Stimulated activated naive CD8-positive, alpha-beta T cell treated with anti-CD3 and anti-CD28 coated beads, Interleukin-15, amount 100 ng/mL, for 72 hours (primary cell): ENCODE data around the gene TCEA2.

Experiments
- ATAC-seq: fragments of 150-1000 bp; cut with Tn5 transposase; 2 replicates; pipeline ENCODE4 v1.10.0; 2021; ENCODE audit warnings: mild to moderate bottlenecking, moderate library complexity
- DNase-seq, 2 donors: peaks; one replicate each; pipeline ENCODE4 v3.0.0; 2021 to 2022
- H3K27ac Mint-ChIP-seq, 2 donors: one replicate each; pipeline ENCODE4 v1.8.0; 2022; ENCODE audit warnings: mild to moderate bottlenecking in 2 of 2, mixed read lengths in 2 of 2, moderate library complexity in 2 of 2
- H3K27me3 Mint-ChIP-seq: one replicate; pipeline ENCODE4 v1.8.0; 2022; ENCODE audit warnings: mixed read lengths
- H3K4me1 Mint-ChIP-seq: one replicate; pipeline ENCODE4 v1.8.0; 2022; ENCODE audit warnings: mild to moderate bottlenecking, mixed read lengths
- H3K4me3 Mint-ChIP-seq, 2 donors: one replicate each; pipeline ENCODE4 v1.8.0; 2022; ENCODE audit warnings: mild to moderate bottlenecking in 2 of 2, mixed read lengths in 2 of 2, moderate library complexity in 1 of 2
- H3K9me3 Mint-ChIP-seq, 2 donors: one replicate each; pipeline ENCODE4 v1.8.0; 2022; ENCODE audit warnings: mixed read lengths in 2 of 2

TCEA2 gene

DNA sequence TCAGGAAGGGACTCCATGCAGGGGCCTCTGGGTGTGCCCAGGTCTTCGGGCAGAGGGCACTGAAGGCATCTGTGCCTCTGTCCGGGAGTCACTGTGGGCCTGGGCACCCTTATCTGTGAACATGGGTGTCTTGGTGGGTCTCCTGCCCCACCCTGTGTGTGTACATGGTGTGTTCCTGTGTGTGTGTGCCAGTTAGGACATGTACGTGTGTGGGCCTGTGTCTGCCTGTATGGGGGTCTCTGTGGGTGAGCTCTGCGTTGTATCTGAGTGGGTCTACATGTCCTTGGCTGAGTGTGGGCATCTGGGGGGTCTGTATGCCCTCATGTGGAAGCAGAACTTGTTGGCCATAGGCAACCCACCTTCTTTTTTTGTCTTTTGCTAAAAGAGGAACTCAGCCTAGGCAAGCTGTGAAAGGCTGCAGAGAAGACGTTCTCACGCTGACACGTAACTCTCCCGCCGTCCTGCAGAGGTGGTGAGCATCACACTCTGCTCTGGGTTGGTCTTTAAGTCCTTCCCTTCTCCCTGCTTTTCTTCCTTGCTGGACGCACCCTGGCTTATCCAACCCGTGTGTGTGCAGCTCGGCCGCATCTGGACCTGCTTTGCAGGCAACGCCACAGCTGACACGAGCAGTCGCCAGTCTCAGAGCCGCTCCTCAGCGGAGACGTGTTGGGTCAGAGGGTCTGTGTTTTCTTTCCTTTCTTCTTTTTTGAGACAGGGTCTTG, 44.9 kb downstream of the TCEA2 start:
- H3K4me1 Mint-ChIP-seq: peaks cover 15% of the 10 kb centered on the region
- DNase-seq (peak in 1 of 2 donors; percentile 7), ATAC-seq (peak; percentile 13)
- no peak overlapping the region for H3K4me3 Mint-ChIP-seq
- H3K9me3 Mint-ChIP-seq: no peaks in the 10 kb centered on the region
- peaks cover 13% of the 10 kb centered on the region for H3K27me3 Mint-ChIP-seq
- no peak overlapping the region for H3K27ac Mint-ChIP-seq

DNA sequence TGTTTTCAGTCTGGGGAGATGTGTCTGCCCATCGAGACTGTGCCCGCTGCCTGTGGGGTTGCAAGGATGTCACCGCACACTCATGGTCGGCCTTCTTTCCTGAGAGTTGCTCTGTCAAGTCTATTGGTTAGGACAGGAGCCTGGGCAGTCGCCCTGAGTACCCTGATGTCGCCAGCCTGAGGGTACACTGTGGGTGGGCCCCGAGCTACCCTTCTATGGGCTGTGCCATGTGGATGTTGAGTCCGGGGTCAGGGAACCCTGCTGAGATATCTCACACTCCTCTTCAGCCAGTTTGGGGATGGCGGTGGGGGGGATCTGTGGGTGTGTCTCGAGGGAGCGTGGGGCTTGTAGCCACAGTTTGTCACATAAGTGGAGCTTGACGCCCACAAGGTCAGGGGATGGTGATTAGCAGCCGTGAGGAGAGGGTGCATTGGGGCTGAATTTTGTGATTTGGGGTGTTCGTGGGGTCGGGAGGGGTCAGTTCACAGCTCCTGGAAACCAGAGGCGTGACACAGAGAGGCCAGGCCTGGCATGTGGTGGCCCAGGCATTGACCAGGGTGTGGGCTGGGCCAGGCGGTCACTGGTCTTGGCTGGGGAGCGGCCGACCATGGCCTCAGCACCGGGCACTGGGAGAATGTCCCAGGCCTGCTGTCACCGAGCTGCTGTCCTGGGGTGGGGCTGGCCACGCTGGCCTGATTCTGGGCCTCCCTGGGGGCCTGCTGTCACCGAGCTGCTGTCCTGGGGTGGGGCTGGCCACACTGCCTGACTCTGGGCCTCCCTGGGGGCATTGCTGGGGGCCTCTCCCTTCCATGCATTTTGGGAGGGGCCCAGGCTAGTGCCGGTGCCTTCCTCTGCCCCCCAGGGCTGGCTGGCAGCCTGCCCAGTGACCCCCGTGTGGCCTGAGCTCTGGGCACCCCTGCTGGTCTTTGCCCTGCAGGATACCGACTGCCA, 46.0 kb downstream of the TCEA2 start:
- H3K4me3 Mint-ChIP-seq: no peak overlapping the region
- H3K9me3 Mint-ChIP-seq: no peaks in the 10 kb centered on the region
- no peak overlapping the region for H3K27ac Mint-ChIP-seq
- peaks cover 2% of the 10 kb centered on the region for H3K27me3 Mint-ChIP-seq
- no peak for ATAC-seq
- DNase-seq: peak in 1 of 2 donors; percentile 9
- peaks cover 11% of the 10 kb centered on the region for H3K4me1 Mint-ChIP-seq

DNA sequence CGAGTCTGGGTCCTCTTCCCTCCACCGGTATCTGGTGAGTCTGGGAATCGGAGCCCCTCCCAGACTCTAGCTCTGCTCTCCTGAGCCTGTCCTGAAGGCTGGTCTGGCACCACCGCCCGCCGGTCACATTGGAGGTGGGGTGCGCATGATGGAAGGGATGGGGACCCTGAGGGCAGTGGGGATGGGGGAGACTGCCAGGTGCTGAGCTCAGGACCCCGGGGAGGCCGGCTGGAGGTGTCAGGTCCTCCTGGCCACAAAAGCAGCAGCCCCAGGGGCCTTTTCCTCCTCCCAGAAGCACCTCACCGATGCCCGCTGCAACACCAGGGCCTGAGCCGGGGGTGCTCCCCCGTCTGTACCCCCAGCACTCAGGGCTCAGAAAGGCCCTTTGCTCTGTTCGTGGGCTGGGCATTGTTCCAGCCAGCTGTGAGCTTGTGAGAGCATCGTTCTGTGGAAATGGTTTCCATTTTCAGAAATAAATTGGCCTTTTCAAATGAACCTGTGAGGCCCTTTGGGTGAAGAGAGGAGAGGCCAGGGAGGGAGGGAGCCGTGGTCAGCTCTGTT, 46.9 kb downstream of the TCEA2 start:
- no peak overlapping the region for H3K27ac Mint-ChIP-seq
- no peaks in the 10 kb centered on the region for H3K27me3 Mint-ChIP-seq
- H3K4me3 Mint-ChIP-seq: no peak overlapping the region
- H3K9me3 Mint-ChIP-seq: no peaks in the 10 kb centered on the region
- DNase-seq (no peak), ATAC-seq (no peak)
- H3K4me1 Mint-ChIP-seq: peaks cover 11% of the 10 kb centered on the region

DNA sequence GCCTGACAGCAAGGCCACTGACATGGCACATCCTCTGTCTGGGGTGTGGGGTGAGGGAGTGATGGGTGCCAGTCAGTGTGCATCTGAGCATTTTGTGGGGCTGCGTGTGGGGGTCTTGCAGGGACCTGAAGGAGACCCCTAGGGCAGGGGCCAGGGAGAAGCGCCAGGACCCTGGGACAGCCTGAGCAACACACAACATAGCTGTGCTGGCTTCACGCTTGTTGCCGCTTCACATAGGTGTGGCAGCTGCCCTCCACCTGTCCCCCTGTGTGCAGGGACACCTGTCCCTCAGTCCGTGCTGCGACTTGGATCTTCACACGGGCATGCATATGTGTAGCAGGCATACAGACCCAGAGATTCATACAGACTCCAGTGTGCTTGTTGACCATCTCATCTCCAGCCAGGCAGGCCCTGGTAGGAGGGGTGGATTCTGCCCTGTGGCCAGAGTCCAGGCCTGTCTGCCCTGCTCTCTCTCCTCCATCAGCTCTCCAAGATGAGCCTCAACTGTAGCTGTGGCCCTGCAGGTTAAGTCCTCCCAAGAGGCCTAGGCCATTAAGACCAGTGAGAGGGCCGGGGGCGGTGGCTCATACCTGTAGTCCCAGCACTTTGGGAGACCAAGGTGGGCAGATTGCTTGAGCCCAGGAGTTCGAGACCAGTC, 47.5 kb downstream of the TCEA2 start:
- peaks cover 11% of the 10 kb centered on the region for H3K4me1 Mint-ChIP-seq
- DNase-seq (no peak), ATAC-seq (no peak)
- H3K27me3 Mint-ChIP-seq: no peaks in the 10 kb centered on the region
- no peak overlapping the region for H3K4me3 Mint-ChIP-seq
- no peak overlapping the region for H3K27ac Mint-ChIP-seq
- H3K9me3 Mint-ChIP-seq: no peaks in the 10 kb centered on the region

DNA sequence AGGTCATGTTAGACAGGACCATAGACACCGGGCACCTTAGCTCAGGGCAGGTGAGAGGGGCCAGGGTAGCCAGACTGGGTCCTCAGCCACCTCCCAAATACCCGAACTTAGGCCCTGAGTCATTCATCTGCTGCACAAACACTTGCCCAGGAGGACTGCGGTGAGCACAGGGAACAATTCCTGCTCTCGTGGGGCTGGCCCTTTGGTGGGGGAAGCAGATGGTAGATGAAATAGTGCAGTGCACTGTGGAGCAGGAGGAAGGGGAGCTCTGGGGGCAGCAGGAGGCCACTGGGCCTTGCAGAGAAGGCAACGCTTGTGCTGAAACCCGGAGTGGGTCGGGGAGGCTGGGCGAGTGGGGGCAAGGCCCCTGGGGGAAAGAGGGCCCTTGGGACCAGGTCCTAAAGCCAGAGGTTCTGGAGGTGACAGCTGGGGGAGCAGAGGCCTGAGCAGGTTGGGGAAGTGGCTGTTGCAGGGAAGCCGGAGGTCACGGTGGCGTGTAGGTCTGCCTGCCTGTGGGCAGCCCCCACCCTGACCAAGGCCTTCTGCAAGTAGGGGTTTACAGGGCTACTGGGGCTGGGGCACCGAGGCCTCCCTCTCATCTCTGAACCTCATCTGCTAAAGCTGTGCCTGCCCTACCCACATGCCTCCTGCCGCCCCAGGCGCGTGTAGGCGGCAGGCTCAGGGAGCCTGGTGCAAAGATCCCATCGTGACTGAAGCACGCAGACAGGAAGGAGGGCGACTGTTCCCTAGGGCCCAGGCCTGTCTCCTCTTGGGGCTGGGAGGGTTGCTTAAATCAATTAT, 49.0 kb downstream of the TCEA2 start:
- no peak overlapping the region for H3K4me3 Mint-ChIP-seq
- H3K9me3 Mint-ChIP-seq: no peaks in the 10 kb centered on the region
- DNase-seq: peak in 1 of 2 donors; percentile 8
- no peaks in the 10 kb centered on the region for H3K27me3 Mint-ChIP-seq
- H3K4me1 Mint-ChIP-seq: peaks cover 11% of the 10 kb centered on the region
- ATAC-seq: no peak
- peak overlapping the region in 1 of 2 donors; percentile 65 for H3K27ac Mint-ChIP-seq

DNA sequence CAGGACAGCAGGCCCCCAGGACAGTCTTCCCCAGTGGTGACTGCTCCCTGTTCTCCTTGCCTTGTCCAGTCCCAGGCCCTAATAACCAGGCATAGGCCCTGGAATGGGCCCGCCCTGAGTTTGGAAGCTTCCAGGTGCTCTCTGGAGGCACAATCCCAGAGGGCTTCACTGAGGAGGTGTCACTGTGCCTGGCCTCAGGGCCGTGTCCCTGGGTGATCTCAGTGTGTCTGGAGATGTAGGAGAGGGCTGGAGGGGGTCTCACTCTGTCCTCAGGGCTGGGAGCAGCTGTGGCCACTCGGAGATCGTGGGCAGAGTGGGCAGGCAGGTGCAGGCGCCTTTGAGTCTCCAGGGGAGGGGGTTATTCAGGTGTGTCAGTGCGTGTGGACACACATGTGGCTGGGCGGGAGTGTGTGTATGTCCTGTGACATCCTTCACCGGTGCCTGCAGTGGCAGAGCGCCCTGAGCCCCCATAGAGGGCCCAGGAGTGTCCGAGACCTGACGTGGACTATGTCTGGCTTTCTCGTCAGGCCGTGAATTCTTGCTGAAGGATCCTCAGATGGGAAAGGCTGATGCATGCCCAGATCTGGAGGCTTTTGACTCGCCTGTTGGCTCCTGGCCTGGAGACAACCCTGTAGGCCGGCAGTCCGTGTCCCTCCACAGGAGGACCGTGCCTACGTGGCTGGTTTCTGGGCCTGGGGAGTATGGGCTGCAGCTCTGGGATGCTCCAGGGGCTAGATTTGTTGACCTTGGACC, 49.9 kb downstream of the TCEA2 start:
- Mint-ChIP-seq H3K27me3 (no peaks in the 10 kb centered on the region), H3K9me3 (no peaks in the 10 kb centered on the region), H3K4me1 (peaks cover 6% of the 10 kb centered on the region), H3K27ac (peak overlapping the region in 1 of 2 donors; percentile 54), H3K4me3 (no peak overlapping the region)
- DNase-seq (no peak), ATAC-seq (no peak)

DNA sequence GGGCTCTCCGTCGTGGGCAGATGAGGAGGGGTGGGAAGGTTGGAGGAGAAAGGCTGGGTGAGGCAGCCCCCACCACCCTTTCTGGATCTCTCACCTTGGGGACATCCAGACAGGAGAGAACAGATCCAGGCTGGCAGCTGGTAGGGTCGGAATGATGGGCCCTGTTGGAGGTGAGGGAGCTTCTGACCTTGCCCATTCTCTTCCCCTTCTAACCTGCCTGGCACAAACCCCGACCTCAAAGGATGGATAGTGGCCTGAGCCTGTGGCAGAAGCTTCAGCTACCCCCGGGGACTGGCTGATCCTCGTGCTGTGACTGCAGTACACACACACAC, 50.4 kb downstream of the TCEA2 start:
- DNase-seq: no peak
- Mint-ChIP-seq H3K27ac (no peak overlapping the region), H3K9me3 (no peaks in the 10 kb centered on the region), H3K4me3 (no peak overlapping the region), H3K4me1 (peaks cover 6% of the 10 kb centered on the region), H3K27me3 (no peaks in the 10 kb centered on the region)
- ATAC-seq: no peak

DNA sequence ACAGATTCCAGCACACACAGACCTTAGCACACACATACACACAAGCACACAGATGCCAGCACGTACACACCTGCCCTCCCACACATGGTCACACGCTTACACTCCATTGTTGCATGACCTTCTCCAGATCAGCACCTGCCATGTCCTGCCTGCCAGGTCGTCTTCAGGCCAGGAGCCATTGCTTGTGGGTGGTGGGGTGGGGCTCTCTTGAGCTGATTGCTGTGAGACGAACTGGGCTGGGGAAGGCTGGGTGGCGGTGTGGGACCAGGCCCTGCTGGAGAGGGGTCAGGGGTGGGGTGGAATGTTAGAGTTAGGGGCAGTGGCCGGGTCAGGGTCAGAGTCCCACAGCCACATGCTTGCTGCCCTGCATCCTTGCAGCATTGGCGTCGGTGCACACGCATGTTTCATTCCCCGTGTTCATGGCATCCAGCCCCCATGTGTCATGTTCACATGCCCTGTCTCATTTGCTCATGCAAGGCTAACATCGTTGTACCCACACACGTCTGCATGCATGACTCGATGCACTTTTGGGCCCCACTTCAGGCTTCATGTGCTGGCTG, 50.9 kb downstream of the TCEA2 start:
- no peaks in the 10 kb centered on the region for H3K9me3 Mint-ChIP-seq
- no peak overlapping the region for H3K27ac Mint-ChIP-seq
- H3K27me3 Mint-ChIP-seq: no peaks in the 10 kb centered on the region
- H3K4me1 Mint-ChIP-seq: peaks cover 6% of the 10 kb centered on the region
- ATAC-seq (no peak), DNase-seq (no peak)
- H3K4me3 Mint-ChIP-seq: no peak overlapping the region

DNA sequence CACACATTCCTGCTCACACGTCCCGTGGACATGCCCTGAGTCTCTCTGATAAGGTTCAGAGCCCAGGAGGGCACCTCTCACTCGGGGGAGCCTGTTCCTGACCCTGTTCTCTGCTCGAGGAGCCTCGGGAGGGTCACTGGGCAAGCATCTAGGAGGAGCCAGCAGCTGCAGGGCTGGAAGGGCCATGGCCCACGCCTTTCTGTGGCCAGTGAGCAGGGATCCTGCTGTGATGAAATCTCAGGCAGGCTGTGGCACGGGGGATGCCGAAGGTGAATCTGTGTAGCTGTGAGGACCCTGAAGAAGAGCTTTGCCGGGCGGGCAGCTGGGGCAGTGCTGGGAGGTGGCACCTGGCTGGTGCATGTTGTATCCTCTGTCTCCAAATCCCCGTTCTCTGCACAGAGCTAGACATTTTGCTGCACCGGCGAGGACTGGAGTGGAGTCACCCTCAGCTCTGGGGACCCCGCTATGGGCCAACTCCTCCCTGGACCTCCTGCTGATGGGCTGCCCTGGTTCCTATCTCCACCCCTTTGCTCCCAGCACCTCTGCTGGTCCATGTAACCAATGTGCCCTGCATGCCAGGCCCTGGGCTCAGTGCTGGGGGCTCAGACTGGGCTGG, 51.5 kb downstream of the TCEA2 start:
- Mint-ChIP-seq H3K27me3 (no peaks in the 10 kb centered on the region), H3K4me3 (no peak overlapping the region), H3K4me1 (peaks cover 7% of the 10 kb centered on the region), H3K27ac (no peak overlapping the region), H3K9me3 (no peaks in the 10 kb centered on the region)
- ATAC-seq (no peak), DNase-seq (peak in 1 of 2 donors; percentile 7)

DNA sequence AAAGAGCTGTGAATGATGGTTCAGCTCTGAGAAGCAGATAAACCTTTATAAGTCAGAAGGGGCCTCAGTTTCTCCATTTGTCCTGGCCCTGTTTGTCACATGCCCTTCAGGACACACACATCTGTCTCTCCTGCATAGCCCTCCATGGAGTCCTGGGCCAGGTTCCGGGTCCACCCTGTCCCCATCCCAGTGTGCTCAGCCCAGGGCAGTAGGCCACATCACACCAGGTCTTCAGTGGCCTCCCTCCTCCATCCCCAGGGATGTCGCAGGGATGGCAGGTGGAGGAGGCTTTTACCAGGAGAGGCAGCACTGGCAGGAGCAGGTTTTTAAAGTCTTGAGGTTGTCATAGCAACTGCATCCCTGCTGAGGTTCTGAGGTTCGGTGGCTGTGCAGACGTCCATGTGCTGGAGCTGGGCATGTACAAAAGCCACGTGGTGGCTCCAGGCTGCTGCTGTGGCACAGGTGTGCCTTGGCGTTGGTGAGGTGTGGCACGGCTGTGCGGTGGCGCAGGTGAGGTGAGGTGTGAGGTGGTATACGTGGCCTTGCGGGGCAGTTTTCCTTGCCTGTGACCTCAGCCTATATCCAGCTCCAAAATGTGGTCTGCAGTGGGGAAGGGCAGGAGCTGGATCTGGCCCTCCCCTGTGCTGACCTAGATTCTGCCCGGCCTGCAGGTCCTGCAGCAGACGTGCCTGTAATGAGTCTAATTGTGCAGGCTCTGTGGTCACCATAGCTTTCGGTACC, 52.3 kb downstream of the TCEA2 start:
- ATAC-seq: no peak
- peaks cover 16% of the 10 kb centered on the region for H3K4me1 Mint-ChIP-seq
- H3K27ac Mint-ChIP-seq: no peak overlapping the region
- no peaks in the 10 kb centered on the region for H3K9me3 Mint-ChIP-seq
- DNase-seq: peak in 1 of 2 donors; percentile 8
- no peak overlapping the region for H3K4me3 Mint-ChIP-seq
- H3K27me3 Mint-ChIP-seq: no peaks in the 10 kb centered on the region

DNA sequence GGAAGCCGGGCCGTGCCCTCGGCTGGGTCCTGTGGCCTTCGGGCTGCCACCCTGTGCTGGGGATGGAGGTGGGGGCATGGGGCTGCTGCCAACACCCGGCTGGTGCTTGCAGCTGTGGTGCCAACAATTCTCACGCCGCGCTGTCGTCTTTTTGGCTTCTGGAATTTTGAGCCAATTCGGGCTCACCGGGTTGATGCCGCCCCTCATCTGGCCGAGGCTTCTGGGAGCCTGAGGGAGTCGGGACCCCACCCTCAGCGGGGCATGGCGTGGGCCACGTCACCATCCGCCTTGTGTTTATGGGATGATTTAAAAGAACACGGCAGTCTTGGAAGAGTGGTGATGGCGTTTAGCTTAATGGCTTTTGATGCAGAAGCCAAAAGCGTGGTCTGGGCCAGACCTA, 53.0 kb downstream of the TCEA2 start:
- H3K27me3 Mint-ChIP-seq: no peaks in the 10 kb centered on the region
- H3K9me3 Mint-ChIP-seq: no peaks in the 10 kb centered on the region
- ATAC-seq (no peak), DNase-seq (no peak)
- H3K4me3 Mint-ChIP-seq: no peak overlapping the region
- H3K4me1 Mint-ChIP-seq: peaks cover 19% of the 10 kb centered on the region
- no peak overlapping the region for H3K27ac Mint-ChIP-seq

DNA sequence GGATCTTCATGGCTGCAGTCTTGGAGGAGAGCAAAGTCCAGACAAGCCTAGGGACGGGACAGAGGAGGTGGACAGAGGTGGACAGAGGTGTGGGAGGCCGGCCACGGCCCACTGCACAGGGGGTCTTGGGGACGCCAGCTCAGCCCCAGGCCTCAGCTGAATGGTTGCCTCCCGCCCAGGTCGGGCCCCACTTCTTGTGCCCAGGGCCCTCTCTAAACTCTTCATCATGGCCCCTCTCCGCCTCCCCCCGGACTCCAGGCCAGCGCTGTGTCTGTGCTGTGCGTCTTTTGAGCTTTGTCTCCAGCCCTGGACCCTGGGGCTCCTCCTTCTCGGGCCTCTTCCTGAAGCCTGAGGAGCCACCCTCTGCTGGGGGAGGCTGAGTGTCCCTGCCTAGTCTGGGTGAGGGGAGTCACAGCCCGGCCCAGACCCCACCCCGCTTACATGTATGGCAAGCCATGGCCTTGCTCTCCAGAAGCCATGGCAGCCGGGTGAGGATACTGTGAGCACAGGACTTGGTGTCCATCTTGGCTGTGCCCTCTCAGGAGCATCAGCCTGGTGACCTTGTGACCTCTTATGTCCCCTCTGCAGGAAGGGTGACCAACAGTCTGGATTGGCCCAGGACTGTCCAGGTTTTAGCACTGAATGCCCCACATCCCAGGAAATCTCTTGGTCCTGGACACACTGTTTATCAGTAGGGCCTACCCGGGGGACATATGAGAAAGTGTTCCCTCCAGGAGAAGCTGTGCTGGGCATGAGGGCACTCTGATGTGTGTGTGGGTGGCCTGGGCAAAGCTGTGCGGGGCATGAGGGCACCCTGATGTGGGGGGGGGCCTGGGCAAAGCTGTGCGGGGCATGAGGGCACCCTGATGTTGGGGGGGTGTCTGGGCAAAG, 53.8 kb downstream of the TCEA2 start:
- H3K4me1 Mint-ChIP-seq: peaks cover 19% of the 10 kb centered on the region
- H3K9me3 Mint-ChIP-seq: no peaks in the 10 kb centered on the region
- DNase-seq (peak in 1 of 2 donors; percentile 7), ATAC-seq (no peak)
- no peak overlapping the region for H3K27ac Mint-ChIP-seq
- H3K4me3 Mint-ChIP-seq: no peak overlapping the region
- peaks cover 7% of the 10 kb centered on the region for H3K27me3 Mint-ChIP-seq
